ENCODE results near the gene ICE2.

The ICE2 gene

GRCh38 chr15:60385620-60386552 lies 93.1 kb downstream of the ICE2 start:
- no peak for DNase-seq

DNA sequence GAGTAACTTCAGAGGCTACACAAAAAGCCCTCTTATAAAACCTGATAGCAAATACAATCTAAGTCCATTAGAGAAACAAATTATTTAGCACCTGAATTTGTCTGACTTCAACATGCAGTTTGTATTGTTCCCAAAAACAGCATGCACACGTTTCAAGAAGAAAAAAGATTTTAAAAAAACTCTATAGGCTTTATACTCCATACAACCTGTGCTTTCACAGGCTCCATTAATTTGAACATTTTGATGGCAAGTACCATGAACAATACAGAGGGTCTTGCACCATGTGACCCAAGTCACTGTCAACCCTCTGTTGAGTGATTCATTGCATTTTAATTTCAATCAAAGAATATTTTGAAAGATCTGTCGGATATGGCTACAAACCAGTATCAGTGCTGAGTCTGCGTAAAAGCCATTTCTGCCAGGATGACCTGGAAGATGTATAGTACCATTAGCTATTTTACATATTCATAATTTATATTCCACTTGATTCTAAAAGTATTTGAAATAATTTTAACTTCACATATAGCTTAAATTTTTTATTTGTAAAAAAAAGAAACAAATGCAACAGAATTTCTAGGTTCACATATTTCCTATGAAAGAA lies 94.3 kb downstream of the ICE2 start:
- no peak for DNase-seq

DNA sequence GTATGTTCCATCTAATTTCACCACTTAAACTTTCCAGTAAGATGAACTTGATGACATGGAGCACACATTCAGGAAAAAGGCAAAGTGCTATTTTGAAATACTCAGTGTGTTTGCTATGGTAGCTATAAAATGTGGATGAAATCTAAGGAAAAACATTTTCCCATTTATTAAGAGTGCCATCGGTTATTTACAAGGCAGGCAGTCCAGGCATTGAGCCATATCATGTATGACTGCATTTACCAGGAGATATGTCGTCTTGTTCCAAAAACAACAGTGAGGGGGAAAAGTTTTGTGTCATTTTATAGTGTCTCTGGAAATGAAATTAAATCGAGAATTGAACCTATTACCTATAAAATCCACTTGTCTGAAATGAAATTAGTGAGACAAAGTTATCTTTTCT lies 94.9 kb downstream of the ICE2 start:
- no peak for DNase-seq

DNA sequence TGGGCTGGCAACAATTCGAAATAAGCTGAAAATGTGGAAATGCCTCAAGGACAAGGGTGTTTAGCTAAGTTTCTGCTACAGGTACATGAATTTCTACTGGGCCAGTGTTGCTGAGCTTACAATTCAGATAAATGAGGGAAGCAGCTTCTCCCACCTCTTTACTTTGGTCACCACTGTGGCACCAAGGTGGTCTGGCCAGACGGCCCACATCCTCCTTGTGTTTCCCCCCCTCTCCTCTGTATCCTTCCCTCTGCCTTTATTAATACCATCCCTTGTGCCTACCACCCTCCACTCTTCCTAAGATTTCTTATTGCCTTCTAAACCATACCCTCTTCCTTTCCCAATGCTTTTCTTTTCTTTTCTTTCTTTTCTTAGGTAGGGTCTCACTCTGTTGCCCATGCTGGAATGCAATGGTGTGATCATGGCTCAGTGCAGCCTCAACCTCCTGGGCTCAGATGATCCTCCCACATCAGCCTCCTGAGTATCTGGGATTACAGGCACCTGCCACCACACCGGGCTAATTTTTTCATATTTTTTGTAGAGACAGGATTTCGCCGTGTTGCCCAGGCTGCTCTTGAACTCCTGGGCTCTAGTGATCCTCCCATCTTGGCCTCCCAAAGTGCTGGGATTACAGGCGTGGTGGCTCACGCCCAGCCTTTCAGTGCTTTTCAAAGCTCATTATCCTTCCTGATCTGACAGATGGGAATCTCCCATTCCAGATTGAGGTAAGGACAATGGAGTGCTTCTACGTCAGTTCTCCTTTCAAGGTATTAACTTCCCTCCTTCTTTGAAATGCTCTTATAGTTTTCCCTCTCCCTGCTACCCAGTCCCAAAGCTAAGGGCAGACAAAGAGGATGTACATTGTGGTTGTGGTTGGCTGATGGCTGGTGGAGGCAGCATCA lies 95.9 kb downstream of the ICE2 start:
- DNase-seq = no peak

DNA sequence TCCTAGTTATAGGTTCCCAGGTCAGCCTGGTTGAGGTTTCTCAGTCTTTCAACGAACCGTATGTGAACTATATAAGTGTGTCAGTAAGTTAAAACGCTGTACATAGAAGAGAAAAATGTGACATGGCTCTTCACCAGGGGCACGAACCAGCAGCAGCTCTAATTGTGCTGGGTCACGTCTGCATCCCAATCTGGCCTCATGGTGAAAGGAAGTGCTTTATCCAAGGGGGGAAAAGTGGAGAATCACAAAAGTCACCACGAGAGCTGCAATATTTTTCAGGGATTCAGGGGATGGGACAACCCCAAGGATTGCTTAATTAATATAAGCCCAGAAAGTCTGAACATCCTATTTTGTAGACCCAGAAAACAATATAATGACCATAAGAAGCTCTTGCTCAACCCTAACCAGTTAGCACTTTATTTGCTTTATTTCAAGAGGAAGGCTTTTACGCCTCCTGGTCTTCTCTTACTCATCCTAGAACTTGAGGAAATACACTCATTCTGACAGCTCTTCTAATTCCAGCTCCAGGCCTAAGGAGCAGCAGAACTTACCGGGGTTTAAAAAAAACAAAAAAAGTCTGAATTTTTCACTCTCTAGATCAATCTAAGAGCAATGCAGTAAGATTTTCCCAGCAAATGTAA lies 97.7 kb downstream of the ICE2 start:
- DNase-seq = no peak

DNA sequence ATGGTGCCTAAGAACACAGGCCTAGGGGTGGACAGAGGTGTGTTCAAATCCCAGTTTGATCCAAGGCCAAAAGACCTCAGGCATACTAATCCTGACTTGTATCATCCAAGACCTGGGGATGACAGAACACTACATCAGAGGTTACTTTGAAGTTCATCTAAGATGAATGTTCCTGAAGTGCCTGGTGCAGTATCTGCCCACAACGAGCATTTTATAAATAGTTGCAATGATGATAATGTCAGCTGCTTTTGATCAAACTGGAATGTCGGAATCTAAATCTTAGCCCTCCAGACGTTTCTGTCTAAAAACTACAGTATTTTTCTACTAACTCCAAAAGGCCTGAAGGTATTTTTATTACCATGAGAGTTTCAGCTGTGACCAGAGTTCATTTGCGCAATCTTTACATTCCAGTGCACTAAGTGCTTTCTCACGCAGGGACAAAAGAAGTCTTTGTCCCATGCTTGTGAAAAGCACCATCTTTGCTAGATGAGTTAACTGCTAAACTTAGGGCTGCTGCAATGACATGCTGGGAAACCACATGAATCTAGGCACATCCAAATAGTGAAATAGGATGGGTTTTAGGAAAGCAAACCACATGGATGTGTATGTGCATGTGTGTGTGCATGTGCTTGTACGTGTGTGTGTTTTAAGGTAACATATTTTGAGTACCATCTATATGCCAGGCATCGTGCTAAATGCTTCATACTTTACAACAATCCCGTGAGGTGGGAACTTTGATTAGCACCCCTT lies 99.2 kb downstream of the ICE2 start:
- no peak for DNase-seq

DNA sequence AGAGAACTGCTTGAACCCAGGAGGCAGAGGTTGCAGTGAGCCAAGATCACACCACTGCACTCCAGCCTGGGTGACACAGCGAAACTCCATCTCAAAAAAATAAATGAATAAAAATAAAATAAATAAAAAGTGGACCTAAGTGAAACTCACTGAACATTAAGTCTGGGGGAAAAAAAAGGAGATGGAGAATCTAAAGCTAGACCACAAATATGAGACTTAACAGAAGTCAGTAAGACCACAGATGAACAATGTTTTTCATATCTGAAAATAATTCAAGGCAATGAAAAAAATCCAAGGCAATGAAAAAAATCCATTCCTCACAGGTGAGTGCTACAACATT lies 99.8 kb downstream of the ICE2 start:
- DNase-seq = no peak

GRCh38 chr15:60376677-60377095 lies 102.3 kb downstream of the ICE2 start:
- no peak for DNase-seq

DNA sequence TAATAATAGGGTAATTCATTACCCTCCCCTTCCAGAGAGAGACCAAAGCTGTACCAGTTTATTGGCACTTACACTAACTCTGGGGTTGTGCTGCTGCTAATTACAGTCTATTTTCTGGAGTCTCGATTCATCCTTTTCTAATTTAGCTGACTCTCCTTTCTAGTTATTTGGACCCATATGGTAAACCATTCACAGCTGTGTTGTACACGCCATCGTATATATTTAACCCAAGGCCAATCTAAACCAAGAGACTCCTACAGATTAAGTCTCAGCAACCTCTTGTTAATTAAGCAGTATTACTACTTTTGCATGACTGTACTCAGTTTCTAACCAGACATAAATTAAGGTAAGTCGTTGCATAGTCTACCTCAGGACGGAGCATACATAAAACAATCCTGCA lies 103.6 kb downstream of the ICE2 start:
- DNase-seq = no peak

- no peak for DNase-seq
Measured at GRCh38 chr15:60374628-60375081, 104.3 kb downstream of the ICE2 start.

DNA sequence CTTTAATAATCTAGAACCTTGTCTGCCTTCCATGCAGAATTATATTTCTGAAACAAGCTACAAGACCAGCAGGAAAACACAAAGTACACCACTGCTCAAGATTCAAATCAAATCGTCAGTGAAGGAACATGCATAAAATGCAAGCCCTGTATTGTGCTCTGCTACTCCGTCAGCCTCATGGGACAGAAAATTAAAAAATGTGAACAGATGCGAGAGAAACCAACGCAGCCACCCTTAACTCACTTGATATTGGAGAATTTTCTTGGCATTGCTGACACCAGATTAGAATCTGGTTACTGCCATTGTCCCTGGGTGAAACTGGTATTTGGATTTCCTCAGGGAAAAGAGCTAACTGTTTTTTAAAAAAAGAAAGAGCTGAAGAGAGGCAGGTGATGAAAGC lies 104.7 kb downstream of the ICE2 start:
- DNase-seq = no peak

- DNase-seq = no peak
Measured at GRCh38 chr15:60373745-60374144, 105.2 kb downstream of the ICE2 start.

GRCh38 chr15:60373327-60373726 lies 105.6 kb downstream of the ICE2 start:
- DNase-seq = no peak

DNA sequence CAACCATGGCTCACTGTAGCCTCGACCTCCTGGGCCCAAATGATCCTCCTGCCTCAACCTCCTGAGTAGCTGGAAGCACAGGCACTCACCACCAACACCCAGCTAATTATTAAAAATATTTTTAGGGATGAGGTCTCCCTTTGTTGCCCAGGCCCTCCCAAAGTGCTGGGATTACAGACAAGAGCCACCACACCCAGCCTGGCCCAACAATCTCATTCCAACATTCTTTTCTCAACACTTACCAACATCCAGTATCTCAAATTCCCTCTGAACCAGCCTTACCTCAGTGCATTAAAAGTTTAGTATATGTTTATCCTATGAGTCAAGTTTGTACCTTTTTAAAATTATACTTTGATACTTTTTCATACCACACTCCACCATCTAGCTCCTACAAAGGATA lies 106.2 kb downstream of the ICE2 start:
- no peak for DNase-seq

DNA sequence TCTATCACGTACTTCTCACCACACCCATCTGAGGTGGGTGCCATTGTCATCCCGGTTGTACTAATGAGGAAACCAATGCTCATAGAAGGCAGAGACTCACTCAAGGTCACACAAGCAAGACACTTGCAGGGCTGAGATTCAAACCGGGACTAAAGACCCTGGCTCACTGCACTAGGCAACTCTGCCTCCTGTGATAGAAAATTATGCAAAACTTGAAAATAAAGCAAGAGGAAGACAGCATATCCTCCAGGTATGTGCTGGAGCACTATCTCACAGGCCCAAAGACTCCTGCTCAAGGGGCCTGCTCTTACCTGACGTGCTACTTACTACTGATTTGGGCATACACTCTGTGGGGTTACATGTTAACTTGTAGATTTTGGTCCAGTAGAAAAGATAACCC lies 106.7 kb downstream of the ICE2 start:
- no peak for DNase-seq

- DNase-seq = no peak
Measured at GRCh38 chr15:60371175-60372051, 107.5 kb downstream of the ICE2 start.

GRCh38 chr15:60370869-60371136 lies 108.1 kb downstream of the ICE2 start:
- DNase-seq = no peak

- DNase-seq = no peak
Measured at GRCh38 chr15:60370105-60370868, 108.7 kb downstream of the ICE2 start.

- no peak for DNase-seq
Measured at GRCh38 chr15:60369696-60370095, 109.2 kb downstream of the ICE2 start.

Data from activated CD8-positive, alpha-beta memory T cell treated with anti-CD3 and anti-CD28 coated beads, Interleukin-2, amount 50 U/mL, for 4 hours (primary cell).